GM20000 (cell line): ENCODE measurements around the gene AIF1L.
"Not testable (repeated sequence)": the region's sequence is repeated elsewhere in the genome, so short reads cannot be mapped to it uniquely, and the experiment has no call there.

ENCODE experiments used
- DNase-seq: peaks from one replicate; pipeline ENCODE4 v3.0.0; 2012; ENCODE audit warnings: low spot score
- CTCF ChIP-seq: IDR thresholded peaks from 2 replicates; pipeline ENCODE4 v1.5.1; 2012; ENCODE audit warnings: mild to moderate bottlenecking, control low read depth; ENCODE audit errors: extremely low read depth, missing control alignments

AIF1L gene

GRCh38 chr9:131111854-131112311, 15.6 kb downstream of the AIF1L start:
- no peak for DNase-seq
- no peak for TF ChIP-seq CTCF

- TF ChIP-seq CTCF, result no peak
- DNase-seq, result peak; percentile 8
These were observed 16.2 kb downstream of the AIF1L start for GRCh38 chr9:131112374-131113154.

- TF ChIP-seq CTCF, result no peak
These were observed 17.3 kb downstream of the AIF1L start for GRCh38 chr9:131113655-131114054.

GRCh38 chr9:131114084-131114535, 17.8 kb downstream of the AIF1L start:
- no peak for DNase-seq
- TF ChIP-seq CTCF, result no peak

More at GRCh38 chr9:131113655-131114054, 17.3 kb downstream of the AIF1L start:
- no peak for DNase-seq

GRCh38 chr9:131115360-131115742, 19.0 kb downstream of the AIF1L start:
- DNase-seq, result not testable (repeated sequence)

GRCh38 chr9:131116281-131117120, 20.2 kb downstream of the AIF1L start:
- no peak for TF ChIP-seq CTCF

GRCh38 chr9:131117121-131117761, 20.9 kb downstream of the AIF1L start:
- DNase-seq, result no peak
- no peak for TF ChIP-seq CTCF

More at GRCh38 chr9:131116281-131117120, 20.2 kb downstream of the AIF1L start:
- DNase-seq, result no peak
